Breast epithelium (tissue), 4 donors: ENCODE data around the gene RPL29. TPM values are rescaled to one million over a fixed set of nuclear protein-coding genes. Genes with fewer than 3 reads are reported as not detected.

ENCODE experiments used
- DNase-seq, 2 donors: peaks; one replicate each; pipeline ENCODE4 v3.0.0-alpha.2; 2019; ENCODE audit warnings: low spot score in 2 of 2
- H3K27ac ChIP-seq, 2 donors: fragments of 200-600 bp; sonication (generic) in 1 of 2; one replicate each; pipeline ENCODE4 v1.5.1; 2016 to 2019; ENCODE audit warnings: mild to moderate bottlenecking in 1 of 2
- H3K27me3 ChIP-seq, 2 donors: fragments of 200-600 bp; sonication (generic) in 1 of 2; one replicate each; pipeline versions ENCODE4 v1.5.1 to v1.6.0; 2017 to 2019; ENCODE audit warnings: control low read depth in 1 of 2, mild to moderate bottlenecking in 1 of 2
- H3K36me3 ChIP-seq: fragments of 200-600 bp; one replicate; pipeline ENCODE4 v1.5.1; 2019
- H3K4me1 ChIP-seq, 2 donors: fragments of 200-600 bp; sonication (generic); one replicate each; pipeline ENCODE4 v1.5.1; 2016 to 2019; ENCODE audit warnings: control low read depth in 1 of 2
- H3K4me3 ChIP-seq, 3 donors: fragments of 200-600 bp; sonication (generic); 1 replicate in 2 of 3; 2 replicates in 1 of 3; pipeline ENCODE4 v1.5.1; 2016 to 2019; ENCODE audit warnings: mild to moderate bottlenecking in 3 of 3, moderate library complexity in 2 of 3
- H3K9me3 ChIP-seq, 2 donors: fragments of 200-600 bp; sonication (generic) in 1 of 2; one replicate each; pipeline ENCODE4 v1.5.1; 2016 to 2019; ENCODE audit warnings: control low read depth in 1 of 2
- POLR2A ChIP-seq: fragments of 450-650 bp; IDR thresholded peaks from one replicate; pipeline ENCODE4 v1.6.1; 2016; ENCODE audit warnings: antibody characterized with exemption, mild to moderate bottlenecking, moderate library complexity
- POLR2AphosphoS5 ChIP-seq, 3 donors: sonication (generic); formaldehyde crosslinking; IDR thresholded peaks; one replicate each; pipeline ENCODE4 v1.6.1; 2017; ENCODE audit warnings: antibody characterized with exemption in 3 of 3
- intact Hi-C: fragments of 100-400 bp; cut with DNase I; formaldehyde crosslinking; loops from one replicate; pipeline ENCODE4 v1.15.1; 2023; ENCODE audit warnings: low total_unique reads
- total RNA-seq, 3 donors: library from RNA; depleted of rRNA; stranded (reverse); fragments of >200 nt; gene quantifications; one replicate each; pipeline ENCODE4 v1.1.0, GENCODE V29; 2016
- TF ChIP-seq, protein P1 (sequence below), 3 donors: fragments of 450-650 bp; IDR thresholded peaks; one replicate each; pipeline ENCODE4 v1.5.1; 2016 to 2017; ENCODE audit warnings: antibody characterized with exemption in 3 of 3, mild to moderate bottlenecking in 3 of 3, moderate library complexity in 3 of 3

Gene RPL29
- total RNA-seq, 3 donors from 2014 or later: 1,890 to 2,530 (median 2,229) TPM

GRCh38 chr3:51962854-51963530 lies 32.7 kb downstream of the RPL29 start:
- intact Hi-C loops: loop anchor here (5.0 kb wide), 1 partner anchor 259 kb away; no protein-coding TSS in a partner anchor
- H3K36me3 ChIP-seq: no peaks in the 10 kb centered on the region
- H3K9me3 ChIP-seq: no peaks in the 10 kb centered on the region
- H3K4me3 ChIP-seq: no peak overlapping the region
- no peaks in the 10 kb centered on the region for H3K27me3 ChIP-seq
- DNase-seq: no peak
- H3K27ac ChIP-seq: no peak overlapping the region
- TF ChIP-seq POLR2AphosphoS5 (IDR thresholded peaks at IDR 0.05): no peak
- TF ChIP-seq, protein P1, sequence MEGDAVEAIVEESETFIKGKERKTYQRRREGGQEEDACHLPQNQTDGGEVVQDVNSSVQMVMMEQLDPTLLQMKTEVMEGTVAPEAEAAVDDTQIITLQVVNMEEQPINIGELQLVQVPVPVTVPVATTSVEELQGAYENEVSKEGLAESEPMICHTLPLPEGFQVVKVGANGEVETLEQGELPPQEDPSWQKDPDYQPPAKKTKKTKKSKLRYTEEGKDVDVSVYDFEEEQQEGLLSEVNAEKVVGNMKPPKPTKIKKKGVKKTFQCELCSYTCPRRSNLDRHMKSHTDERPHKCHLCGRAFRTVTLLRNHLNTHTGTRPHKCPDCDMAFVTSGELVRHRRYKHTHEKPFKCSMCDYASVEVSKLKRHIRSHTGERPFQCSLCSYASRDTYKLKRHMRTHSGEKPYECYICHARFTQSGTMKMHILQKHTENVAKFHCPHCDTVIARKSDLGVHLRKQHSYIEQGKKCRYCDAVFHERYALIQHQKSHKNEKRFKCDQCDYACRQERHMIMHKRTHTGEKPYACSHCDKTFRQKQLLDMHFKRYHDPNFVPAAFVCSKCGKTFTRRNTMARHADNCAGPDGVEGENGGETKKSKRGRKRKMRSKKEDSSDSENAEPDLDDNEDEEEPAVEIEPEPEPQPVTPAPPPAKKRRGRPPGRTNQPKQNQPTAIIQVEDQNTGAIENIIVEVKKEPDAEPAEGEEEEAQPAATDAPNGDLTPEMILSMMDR (IDR thresholded peaks at IDR 0.05): no peak
- TF ChIP-seq POLR2A: no peak
- H3K4me1 ChIP-seq: peaks cover 8 to 14% of the 10 kb centered on the region in 2 donors

GRCh38 chr3:51961602-51962569 lies 33.8 kb downstream of the RPL29 start:
- Histone ChIP-seq H3K9me3 (no peaks in the 10 kb centered on the region), H3K27ac (no peak overlapping the region), H3K4me3 (no peak overlapping the region), H3K4me1 (peaks cover 8 to 11% of the 10 kb centered on the region in 2 donors), H3K27me3 (no peaks in the 10 kb centered on the region), H3K36me3 (no peaks in the 10 kb centered on the region)
- intact Hi-C loops: loop anchor here (5.0 kb wide), 1 partner anchor 260 kb away; no protein-coding TSS in a partner anchor
- TF ChIP-seq, protein P1 (IDR thresholded peaks at IDR 0.05): no peak
- no peak for TF ChIP-seq POLR2AphosphoS5 (IDR thresholded peaks at IDR 0.05)
- TF ChIP-seq POLR2A: no peak
- DNase-seq: no peak

- Histone ChIP-seq H3K9me3 (no peaks in the 10 kb centered on the region), H3K4me1 (peaks cover 2 to 4% of the 10 kb centered on the region in 2 donors), H3K27ac (no peak overlapping the region), H3K4me3 (no peak overlapping the region), H3K36me3 (no peaks in the 10 kb centered on the region), H3K27me3 (no peaks in the 10 kb centered on the region)
- intact Hi-C loops: loop anchor here (5.0 kb wide), 1 partner anchor 261 kb away; no protein-coding TSS in a partner anchor
- no peak for DNase-seq
- TF ChIP-seq POLR2AphosphoS5 (IDR thresholded peaks at IDR 0.05) (no peak), POLR2A (no peak)
- TF ChIP-seq, protein P1 (IDR thresholded peaks at IDR 0.05): no peak
Measured at GRCh38 chr3:51961011-51961410, 34.7 kb downstream of the RPL29 start.

DNA sequence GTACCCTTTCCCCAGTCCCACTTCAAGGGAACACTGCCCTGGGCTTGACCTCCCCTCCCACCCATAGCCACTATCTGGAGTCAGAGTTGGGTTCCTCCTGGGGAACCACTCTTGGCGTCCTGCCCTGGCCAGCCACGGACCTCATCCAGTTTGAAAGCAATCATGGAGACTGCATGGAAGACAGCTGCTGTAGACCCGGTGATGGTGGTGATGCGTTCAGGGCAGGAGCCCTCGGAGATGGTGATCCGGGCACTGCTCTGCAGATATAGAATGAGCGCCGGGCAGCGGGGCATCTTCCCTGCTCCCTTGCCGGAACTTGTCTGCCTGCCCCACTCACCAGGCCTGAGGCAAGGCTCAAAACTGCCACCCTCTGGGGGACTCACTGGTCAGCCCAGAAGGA lies 35.3 kb downstream of the RPL29 start:
- intact Hi-C loops: loop anchor here (5.0 kb wide), 1 partner anchor 262 kb away; no protein-coding TSS in a partner anchor
- TF ChIP-seq POLR2A: no peak
- TF ChIP-seq POLR2AphosphoS5 (IDR thresholded peaks at IDR 0.05): no peak
- TF ChIP-seq, protein P1 (IDR thresholded peaks at IDR 0.05): no peak
- Histone ChIP-seq H3K27ac (no peak overlapping the region), H3K36me3 (no peaks in the 10 kb centered on the region), H3K4me1 (peaks cover 0 to 3% of the 10 kb centered on the region in 2 donors), H3K4me3 (no peak overlapping the region), H3K27me3 (no peaks in the 10 kb centered on the region), H3K9me3 (no peaks in the 10 kb centered on the region)
- DNase-seq: no peak
